GM12865 (cell line): Measurements from ENCODE around the gene SYPL2.

Experiments
- DNase-seq: peaks from one replicate; pipeline ENCODE4 v3.0.0; 2010; ENCODE audit warnings: low read depth
- H3K4me3 ChIP-seq: 2 replicates; pipeline ENCODE4 v1.5.1; 2011; ENCODE audit warnings: mild to moderate bottlenecking, low read depth, low read length, control low read depth
- TF ChIP-seq, protein P1 (sequence below): IDR thresholded peaks from 2 replicates; pipeline ENCODE4 v1.5.1; 2011; ENCODE audit warnings: low read length, control low read depth, low read depth, inconsistent platforms; ENCODE audit not compliant: insufficient read depth; ENCODE audit errors: missing control alignments

The SYPL2 gene

DNA sequence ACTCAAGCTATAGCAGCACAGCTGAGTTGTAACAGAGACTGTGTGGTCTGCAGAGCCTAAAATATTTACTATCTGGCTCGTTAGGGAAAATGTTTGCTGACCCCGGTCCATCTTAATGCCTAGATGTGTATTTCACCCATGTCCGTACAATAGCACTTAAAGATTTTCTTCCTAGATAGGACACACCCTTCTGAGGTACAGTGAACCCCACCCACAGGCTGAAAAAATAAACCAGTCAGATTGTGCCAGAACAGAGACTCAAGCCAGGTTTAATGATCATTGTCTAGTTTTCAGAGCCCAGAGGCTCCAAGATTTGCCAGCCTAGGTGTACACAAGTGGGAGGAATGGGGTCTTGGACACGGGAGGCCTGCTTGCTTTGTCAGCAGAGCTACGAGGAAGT is 37.6 kb downstream of the SYPL2 start:
- TF ChIP-seq, protein P1, sequence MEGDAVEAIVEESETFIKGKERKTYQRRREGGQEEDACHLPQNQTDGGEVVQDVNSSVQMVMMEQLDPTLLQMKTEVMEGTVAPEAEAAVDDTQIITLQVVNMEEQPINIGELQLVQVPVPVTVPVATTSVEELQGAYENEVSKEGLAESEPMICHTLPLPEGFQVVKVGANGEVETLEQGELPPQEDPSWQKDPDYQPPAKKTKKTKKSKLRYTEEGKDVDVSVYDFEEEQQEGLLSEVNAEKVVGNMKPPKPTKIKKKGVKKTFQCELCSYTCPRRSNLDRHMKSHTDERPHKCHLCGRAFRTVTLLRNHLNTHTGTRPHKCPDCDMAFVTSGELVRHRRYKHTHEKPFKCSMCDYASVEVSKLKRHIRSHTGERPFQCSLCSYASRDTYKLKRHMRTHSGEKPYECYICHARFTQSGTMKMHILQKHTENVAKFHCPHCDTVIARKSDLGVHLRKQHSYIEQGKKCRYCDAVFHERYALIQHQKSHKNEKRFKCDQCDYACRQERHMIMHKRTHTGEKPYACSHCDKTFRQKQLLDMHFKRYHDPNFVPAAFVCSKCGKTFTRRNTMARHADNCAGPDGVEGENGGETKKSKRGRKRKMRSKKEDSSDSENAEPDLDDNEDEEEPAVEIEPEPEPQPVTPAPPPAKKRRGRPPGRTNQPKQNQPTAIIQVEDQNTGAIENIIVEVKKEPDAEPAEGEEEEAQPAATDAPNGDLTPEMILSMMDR = no peak
- H3K4me3 ChIP-seq = no peak overlapping the region
- no peak for DNase-seq

DNA sequence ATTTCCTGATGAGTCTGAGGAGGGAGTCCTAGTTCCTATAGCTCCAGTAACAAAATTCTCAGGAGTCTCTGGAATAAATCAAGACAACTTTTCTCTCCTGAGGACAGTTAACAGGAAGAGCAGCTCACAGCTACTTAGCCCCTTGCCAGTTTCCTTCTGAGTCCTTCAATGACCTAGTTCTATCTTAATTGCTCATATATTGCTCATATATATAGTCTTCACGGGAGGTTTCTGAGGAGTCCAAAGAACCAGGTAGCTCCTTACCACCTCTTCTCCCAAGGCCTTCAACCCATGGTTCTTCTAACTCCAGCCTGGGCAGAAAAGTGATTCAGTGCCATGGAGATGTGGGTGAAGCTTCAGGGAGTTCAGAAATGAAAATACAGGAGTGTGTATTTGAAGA is 38.6 kb downstream of the SYPL2 start:
- TF ChIP-seq, protein P1 = no peak
- no peak overlapping the region for H3K4me3 ChIP-seq
- DNase-seq = no peak

DNA sequence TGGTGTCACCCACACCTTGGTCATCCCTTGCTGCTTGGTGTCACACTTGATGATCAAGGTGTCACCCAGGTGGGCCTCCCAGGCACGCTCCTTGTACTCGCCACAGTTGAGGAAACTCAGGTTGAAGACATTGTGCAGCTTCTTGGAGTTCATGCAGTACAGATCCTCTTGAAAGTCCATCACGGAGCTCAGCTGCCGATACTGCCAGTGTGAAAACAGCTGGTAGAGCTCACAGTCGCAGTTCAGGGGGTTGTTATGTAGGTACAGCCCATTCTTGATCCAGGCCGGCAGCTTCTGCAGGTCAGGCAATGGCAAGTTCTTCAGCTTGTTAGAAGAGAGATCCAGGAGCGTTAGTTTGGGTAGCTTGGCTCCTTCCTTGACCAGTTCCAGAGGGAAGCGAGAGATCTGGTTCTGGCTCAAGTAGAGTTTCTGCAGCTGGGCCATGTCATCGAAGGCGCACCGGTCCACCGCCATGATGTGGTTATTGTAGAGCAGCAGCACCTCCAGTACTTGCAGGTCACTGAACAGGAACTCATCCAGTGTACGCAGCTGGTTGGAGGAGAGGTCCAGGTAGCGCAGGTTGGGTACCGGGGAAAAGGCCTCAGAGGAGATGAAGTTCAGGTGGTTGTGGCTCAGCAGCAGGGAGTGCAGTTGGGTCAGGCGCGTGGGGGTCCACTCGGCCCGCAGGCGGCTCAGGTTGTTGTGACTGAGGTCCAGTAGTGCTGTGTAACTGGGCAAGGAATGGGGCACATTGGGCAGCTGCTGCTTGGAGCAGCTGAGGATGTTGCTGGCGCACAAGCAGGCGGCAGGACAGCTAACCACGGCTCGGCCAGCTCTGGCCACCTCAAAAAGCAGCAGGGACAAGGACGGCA is 41.9 kb downstream of the SYPL2 start:
- H3K4me3 ChIP-seq = no peak overlapping the region
- TF ChIP-seq, protein P1 = no peak
- DNase-seq = no peak

DNA sequence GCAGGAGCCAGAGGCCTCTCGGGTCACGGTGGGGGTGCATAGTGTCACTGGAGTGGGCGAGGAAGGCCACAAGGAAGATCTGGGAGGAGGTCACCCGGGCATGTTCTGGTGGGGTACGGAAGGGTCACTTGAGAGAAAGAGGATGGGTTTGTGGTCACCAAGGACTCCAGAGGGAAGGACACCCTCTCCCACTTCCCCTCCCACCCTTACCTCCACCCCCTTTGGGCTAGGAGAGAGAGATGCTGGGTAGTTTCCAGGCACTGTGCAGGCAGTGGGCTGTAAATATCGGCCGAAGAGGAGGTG is 42.5 kb downstream of the SYPL2 start:
- H3K4me3 ChIP-seq = peak overlapping the region; percentile 45; the same call in 1 of the 2 replicates
- no peak for DNase-seq
- TF ChIP-seq, protein P1 = no peak

DNA sequence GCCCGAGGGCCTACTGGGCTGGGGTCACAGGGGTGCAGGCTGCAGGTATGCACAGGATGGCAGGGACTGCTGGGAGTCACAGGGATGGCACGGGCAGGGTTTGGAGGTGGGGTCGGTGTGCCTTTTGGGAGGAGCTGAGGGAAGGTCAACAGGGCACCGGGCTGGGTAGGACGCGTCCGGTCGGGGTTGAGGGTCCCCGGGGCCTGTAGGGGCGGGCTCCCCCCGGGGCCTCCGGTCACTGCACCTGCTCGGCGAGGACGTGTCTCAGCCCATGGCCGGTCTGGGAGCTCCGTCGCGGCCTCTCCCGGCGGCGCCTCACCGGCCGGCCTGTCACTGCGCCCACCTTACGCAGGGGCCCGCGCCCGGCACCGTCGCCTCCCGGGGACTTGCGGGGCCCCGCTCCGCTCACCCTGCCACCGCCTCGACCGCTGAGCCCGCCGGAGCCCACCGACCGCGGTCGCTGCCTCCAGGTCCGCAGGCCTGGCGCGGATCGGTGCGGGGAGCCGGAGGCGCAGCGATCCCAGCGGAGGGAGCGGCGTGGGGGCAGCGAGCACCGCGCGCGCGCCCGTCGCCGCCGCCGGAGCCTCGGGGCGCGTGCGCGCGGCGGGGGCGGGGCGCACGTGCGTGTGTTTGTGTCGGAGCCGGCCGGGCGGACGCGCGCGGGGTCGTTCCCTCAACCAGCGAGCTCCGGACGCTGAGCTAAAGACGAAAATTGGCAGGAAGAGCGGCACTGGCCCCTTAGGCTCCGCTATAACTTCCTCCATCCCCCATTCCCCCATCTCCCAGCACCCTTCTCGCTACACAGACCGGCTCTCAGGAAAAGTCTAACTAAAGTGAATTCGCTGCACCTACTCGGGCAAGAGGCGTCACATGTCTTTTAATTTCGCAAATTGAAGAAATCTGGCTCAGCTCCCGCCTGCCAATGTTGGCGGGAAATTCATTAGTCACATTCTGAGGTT is 43.1 kb downstream of the SYPL2 start, which contains the start of gene AMIGO1:
TSS of gene AMIGO1 (minus strand) at position 552 of the 959 bp plus-strand sequence. CDS start 815 bp downstream, outside the sequence.
- H3K4me3 ChIP-seq = peak within 1 kb of the TSS; percentile 45
- DNase-seq = peak; percentile 71
- TF ChIP-seq, protein P1 = no peak

DNA sequence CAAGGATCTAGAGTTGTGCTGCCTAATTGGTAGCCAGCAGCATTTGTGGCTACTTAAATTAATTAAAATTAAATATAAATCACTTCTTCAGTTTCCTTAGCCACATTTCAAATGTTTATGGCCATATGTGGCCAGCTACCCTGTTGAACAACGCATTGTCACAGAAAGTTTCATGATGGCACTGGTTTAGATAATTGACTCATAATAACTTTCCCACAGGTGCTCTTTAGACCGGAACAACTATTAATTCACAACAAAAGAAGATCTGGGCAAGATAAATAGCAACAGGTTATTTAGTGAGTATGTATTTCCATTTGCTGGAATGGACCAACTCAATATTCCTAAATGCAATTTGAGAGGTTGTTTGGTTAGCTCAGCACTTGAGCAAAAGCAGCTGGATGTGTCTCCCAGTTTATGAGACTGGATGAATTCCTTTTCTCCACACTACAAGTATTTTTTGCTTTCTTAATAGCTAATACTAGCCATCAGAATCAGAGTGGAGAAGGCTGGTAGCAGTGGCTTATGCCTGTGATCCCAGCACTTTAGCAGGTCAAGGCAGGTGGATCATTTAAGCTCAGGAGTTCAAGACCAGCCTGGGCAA is 46.9 kb downstream of the SYPL2 start:
- TF ChIP-seq, protein P1 = no peak
- H3K4me3 ChIP-seq = no peak overlapping the region
- DNase-seq = peak; percentile 27
